ENCODE data around the gene LCE1E.

DNA sequence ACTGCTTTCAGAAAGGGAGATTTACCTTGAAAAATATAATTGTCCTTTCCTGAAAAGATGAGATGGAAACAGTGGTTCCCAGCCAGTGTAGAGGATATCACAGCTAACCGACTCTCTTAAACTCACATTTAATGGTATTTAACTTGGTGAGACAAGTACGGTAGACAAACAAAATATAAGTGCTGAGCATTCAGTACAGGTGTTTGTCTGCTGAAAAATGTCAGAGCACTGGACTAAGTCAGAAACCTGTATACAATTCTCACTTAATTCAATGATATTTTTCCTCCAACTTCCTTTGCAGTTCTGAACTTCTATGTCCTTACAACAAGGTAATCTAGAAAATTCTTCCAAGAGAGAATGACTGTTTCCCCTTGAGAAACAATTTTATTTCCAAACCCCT lies 25.6 kb downstream of the LCE1E start, which contains the start of gene LCE1B:
- TF ChIP-seq, protein P1, sequence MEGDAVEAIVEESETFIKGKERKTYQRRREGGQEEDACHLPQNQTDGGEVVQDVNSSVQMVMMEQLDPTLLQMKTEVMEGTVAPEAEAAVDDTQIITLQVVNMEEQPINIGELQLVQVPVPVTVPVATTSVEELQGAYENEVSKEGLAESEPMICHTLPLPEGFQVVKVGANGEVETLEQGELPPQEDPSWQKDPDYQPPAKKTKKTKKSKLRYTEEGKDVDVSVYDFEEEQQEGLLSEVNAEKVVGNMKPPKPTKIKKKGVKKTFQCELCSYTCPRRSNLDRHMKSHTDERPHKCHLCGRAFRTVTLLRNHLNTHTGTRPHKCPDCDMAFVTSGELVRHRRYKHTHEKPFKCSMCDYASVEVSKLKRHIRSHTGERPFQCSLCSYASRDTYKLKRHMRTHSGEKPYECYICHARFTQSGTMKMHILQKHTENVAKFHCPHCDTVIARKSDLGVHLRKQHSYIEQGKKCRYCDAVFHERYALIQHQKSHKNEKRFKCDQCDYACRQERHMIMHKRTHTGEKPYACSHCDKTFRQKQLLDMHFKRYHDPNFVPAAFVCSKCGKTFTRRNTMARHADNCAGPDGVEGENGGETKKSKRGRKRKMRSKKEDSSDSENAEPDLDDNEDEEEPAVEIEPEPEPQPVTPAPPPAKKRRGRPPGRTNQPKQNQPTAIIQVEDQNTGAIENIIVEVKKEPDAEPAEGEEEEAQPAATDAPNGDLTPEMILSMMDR (IDR thresholded peaks at IDR 0.05), result no peak
- no peak for TF ChIP-seq POLR2A (IDR thresholded peaks at IDR 0.05)
